Neutrophil (primary cell): ENCODE measurements around the gene NUP210.

Experiments
- H3K27ac ChIP-seq: fragments of 200-600 bp; sonication (generic); 2 replicates; pipeline ENCODE4 v1.5.1; 2016; ENCODE audit warnings: mild to moderate bottlenecking, moderate library complexity
- H3K27me3 ChIP-seq: fragments of 200-600 bp; sonication (generic); 2 replicates; pipeline ENCODE4 v1.6.0; 2016; ENCODE audit warnings: mild to moderate bottlenecking
- H3K36me3 ChIP-seq: fragments of 200-600 bp; sonication (generic); 2 replicates; pipeline ENCODE4 v1.5.1; 2017
- H3K4me1 ChIP-seq, 2 experiments: fragments of 200-600 bp in 1 of 2; sonication (generic) in 1 of 2; 1 replicate in 1 of 2; 2 replicates in 1 of 2; pipeline versions ENCODE4 v1.5.1 to v1.6.1; 2013 to 2016; ENCODE audit warnings: low read depth in 1 of 2, low read length in 1 of 2, mild to moderate bottlenecking in 1 of 2, moderate library complexity in 1 of 2; ENCODE audit not compliant: control insufficient read depth in 1 of 2, insufficient read depth in 1 of 2
- H3K4me3 ChIP-seq, 2 experiments: fragments of 200-600 bp in 1 of 2; sonication (generic) in 1 of 2; 1 replicate in 1 of 2; 2 replicates in 1 of 2; pipeline ENCODE4 v1.5.1; 2013 to 2016; ENCODE audit warnings: low read depth in 1 of 2, low read length in 1 of 2, mild to moderate bottlenecking in 1 of 2, moderate library complexity in 1 of 2
- H3K9me3 ChIP-seq: fragments of 200-600 bp; sonication (generic); 2 replicates; pipeline ENCODE4 v1.5.1; 2016
- CTCF ChIP-seq: fragments of 200-600 bp; sonication (generic); IDR thresholded peaks from 2 replicates; pipeline ENCODE4 v1.5.1; 2016; ENCODE audit warnings: antibody characterized with exemption

Gene NUP210

DNA sequence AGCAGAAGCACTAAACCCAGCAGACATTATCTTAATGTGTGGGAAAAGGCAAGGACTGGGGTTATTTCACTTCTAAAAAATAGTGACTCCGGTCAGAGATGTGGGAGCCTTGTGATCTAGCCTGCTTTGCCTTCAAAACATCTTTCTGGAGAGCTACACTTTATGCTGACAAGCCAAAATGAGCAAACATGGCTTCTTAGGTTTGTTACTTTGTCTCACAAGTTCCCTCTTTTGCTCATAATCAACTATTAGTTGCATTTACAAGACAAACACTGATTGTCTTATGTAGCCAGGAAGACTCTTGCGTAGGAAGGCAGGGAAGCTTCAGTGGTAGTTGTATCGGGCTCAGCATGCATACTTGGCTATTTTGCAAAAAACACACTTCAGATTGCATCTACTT is 129.2 kb downstream of the NUP210 start:
- Histone ChIP-seq H3K4me1 (no peaks in the 10 kb centered on the region), H3K36me3 (no peaks in the 10 kb centered on the region), H3K4me3 (no peak overlapping the region), H3K27ac (no peak overlapping the region), H3K27me3 (peaks cover 35% of the 10 kb centered on the region), H3K9me3 (no peaks in the 10 kb centered on the region)
- TF ChIP-seq CTCF: no peak

DNA sequence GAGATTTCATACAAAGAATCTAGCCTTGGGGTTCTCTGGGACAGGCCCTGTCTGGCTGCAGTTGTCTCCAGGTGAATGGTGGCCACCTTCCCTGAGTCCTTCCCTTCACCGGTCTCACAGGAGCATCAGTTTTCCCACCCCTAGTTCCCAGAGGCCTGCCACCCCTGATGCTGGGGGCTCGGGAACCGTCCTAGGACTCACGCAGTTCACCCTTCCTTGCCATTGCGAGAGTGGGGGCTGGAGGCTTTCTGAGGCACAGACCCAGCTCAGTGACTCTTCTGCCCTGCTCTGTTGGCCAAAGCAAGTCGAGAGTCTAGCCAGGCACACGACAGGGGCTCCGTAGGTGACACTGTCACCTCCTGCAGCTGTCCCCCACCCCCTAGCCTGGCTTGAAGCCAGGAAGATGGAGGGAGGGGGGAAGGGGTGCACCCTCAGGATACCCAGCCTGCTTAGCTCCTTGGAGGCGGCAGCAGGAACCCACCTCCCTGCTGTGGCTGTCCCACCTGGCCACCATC is 130.3 kb downstream of the NUP210 start:
- H3K9me3 ChIP-seq: no peaks in the 10 kb centered on the region
- H3K27me3 ChIP-seq: peaks cover 37% of the 10 kb centered on the region
- no peaks in the 10 kb centered on the region for H3K36me3 ChIP-seq
- no peak for TF ChIP-seq CTCF
- H3K4me3 ChIP-seq: no peak overlapping the region
- no peaks in the 10 kb centered on the region for H3K4me1 ChIP-seq
- no peak overlapping the region for H3K27ac ChIP-seq

DNA sequence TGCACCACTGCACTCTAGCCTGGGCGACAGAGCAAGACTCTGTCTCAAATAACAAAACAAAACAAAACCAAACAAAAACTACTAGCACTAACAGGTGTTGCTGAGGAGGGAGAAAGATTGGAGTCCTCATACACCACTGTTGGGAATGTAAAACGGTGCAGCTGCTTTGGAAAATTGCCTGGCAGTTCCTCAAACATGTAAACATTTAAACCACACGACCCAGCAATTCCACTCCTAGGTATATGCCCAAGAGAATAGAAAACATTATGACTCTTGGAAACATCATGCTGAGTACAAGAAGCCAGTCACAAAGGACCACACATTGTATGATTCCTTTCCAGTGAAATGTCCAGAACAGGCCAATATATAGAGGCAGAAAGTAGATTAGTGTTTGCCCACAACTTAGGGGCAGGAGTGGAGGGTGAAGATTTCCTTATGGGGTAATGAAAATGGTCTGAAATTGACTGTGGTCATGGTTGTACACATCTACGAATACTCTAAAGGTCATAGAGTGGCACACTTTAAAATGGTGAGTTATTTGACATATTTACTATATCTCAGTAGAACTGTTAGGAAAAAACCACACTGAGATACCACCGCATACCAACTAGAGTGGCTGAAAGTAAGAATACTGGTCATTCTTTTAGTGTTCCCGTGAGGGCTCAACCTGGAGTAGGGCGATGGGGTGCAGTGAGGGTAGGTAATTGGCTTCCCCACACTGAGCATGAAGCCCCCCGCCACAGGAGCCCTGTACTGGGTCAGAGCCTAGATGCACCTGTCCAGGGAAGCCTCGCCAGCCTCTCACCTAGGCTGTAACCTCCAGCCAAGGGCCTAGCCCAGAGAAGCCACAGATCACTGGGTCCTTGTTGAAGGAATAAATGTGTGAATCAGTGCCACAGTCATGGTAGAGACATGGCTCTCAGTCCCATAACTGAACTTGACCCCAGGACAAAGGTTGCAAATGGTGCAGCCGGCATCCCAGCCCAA is 131.1 kb downstream of the NUP210 start:
- H3K4me1 ChIP-seq: no peaks in the 10 kb centered on the region
- peaks cover 2% of the 10 kb centered on the region for H3K9me3 ChIP-seq
- no peaks in the 10 kb centered on the region for H3K36me3 ChIP-seq
- H3K4me3 ChIP-seq: no peak overlapping the region
- H3K27me3 ChIP-seq: peaks cover 37% of the 10 kb centered on the region
- TF ChIP-seq CTCF: no peak
- no peak overlapping the region for H3K27ac ChIP-seq

- Histone ChIP-seq H3K36me3 (no peaks in the 10 kb centered on the region), H3K4me1 (no peaks in the 10 kb centered on the region), H3K27ac (no peak overlapping the region), H3K4me3 (no peak overlapping the region), H3K27me3 (peaks cover 44% of the 10 kb centered on the region), H3K9me3 (peaks cover 10% of the 10 kb centered on the region)
- TF ChIP-seq CTCF: no peak
Observed at GRCh38 chr3:13287833-13288232, 132.3 kb downstream of the NUP210 start.

- H3K27me3 ChIP-seq: peaks cover 53% of the 10 kb centered on the region
Observed at GRCh38 chr3:13286873-13287272, 133.2 kb downstream of the NUP210 start.

More at GRCh38 chr3:13286873-13287272, 133.2 kb downstream of the NUP210 start:
- peaks cover 0 to 3% of the 10 kb centered on the region in 2 experiments for H3K4me1 ChIP-seq
- no peak overlapping the region for H3K4me3 ChIP-seq
- TF ChIP-seq CTCF: no peak
- no peaks in the 10 kb centered on the region for H3K36me3 ChIP-seq
- no peak overlapping the region for H3K27ac ChIP-seq
- H3K9me3 ChIP-seq: peaks cover 10% of the 10 kb centered on the region
